ENCODE data around the gene CACNA1D. TPM values are rescaled to one million over a fixed set of nuclear protein-coding genes. Genes with fewer than 3 reads are reported as not detected.

The CACNA1D gene
- total and polyA plus RNA-seq, 2 donors (not counting 1 experiment from before 2014, with no cell fraction given): 0.17 to 0.37 TPM

DNA sequence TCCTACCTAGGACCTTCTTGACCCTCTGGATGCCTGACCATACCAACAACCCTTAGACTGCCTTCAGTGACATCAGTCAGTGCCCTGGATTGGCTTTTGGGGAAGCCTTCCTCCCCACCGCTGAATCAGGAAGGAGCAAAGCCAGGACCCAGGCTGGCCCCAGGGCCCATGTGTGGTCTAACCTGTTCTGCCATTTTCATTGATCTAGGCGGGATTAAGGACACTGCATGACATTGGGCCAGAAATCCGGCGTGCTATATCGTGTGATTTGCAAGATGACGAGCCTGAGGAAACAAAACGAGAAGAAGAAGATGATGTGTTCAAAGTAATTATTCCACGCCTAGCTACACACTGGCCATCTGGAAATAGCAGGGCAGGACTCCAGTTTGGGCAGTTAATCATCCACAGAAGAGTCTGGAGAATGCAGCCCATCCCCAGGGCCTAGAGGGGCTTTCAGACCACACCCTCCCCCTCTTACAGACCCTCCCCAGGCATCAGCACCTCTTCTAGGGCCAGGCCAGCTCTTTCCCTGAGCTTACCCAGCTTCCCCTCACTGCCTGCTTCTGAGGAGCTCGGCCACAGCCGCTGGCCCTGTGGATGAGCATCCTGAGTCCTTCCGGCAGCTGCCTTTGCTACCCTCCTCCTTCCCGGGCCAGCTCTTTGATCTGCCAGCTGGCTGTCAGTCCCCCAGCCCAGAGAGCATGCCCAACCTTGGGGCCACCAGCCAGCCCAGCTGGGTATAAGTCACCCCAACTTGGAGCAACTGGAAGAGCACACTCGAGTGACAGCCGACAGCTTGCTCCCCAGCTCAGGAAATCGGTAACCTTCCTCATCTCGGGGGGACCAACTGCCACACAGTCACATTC is 305.9 kb downstream of the CACNA1D start:
- H3K27me3 ChIP-seq (ENCODE audit: control insufficient read depth, insufficient read depth, low read length): no peaks in the 10 kb centered on the region
- no peak for DNase-seq (ENCODE audit: low read depth in 2 of 2)
- TF ChIP-seq EZH2 (IDR thresholded peaks at IDR 0.05; ENCODE audit: low read length, missing control alignments): no peak
- TF ChIP-seq CTCF (conservative IDR thresholded peaks at IDR 0.05 in 1 of 2, IDR thresholded peaks at IDR 0.05 in 1 of 2; ENCODE audit: low read depth in 1 of 2, low read length in 2 of 2): no peak
- H4K20me1 ChIP-seq (ENCODE audit: control insufficient read depth, extremely low read depth, insufficient read depth, low read length): no peaks in the 10 kb centered on the region
- no peak overlapping the region for H3K4me3 ChIP-seq (replicated peaks in 1 of 4; ENCODE audit: control extremely low read depth in 1 of 4, insufficient read depth in 1 of 4, low read depth in 3 of 4, low read length in 4 of 4)
- H2AFZ ChIP-seq (ENCODE audit: low read length): no peak overlapping the region
- no peak overlapping the region for H3K4me2 ChIP-seq (ENCODE audit: extremely low read depth, insufficient read depth, low read length)
- no peak overlapping the region for H3K9ac ChIP-seq (ENCODE audit: insufficient read depth, low read length)
- no peaks in the 10 kb centered on the region for H3K9me3 ChIP-seq (ENCODE audit: control insufficient read depth, insufficient read depth, low read depth, low read length)
- no peaks in the 10 kb centered on the region for H3K36me3 ChIP-seq (ENCODE audit: control insufficient read depth, insufficient read depth, low read length)
- no peak overlapping the region for H3K27ac ChIP-seq (ENCODE audit: insufficient read depth, low read length)
- no peaks in the 10 kb centered on the region for H3K79me2 ChIP-seq (ENCODE audit: control insufficient read depth, insufficient read depth, low read length)
- peaks cover 8% of the 10 kb centered on the region for H3K4me1 ChIP-seq (ENCODE audit: control insufficient read depth, extremely low read depth, insufficient read depth, low read length)

DNA sequence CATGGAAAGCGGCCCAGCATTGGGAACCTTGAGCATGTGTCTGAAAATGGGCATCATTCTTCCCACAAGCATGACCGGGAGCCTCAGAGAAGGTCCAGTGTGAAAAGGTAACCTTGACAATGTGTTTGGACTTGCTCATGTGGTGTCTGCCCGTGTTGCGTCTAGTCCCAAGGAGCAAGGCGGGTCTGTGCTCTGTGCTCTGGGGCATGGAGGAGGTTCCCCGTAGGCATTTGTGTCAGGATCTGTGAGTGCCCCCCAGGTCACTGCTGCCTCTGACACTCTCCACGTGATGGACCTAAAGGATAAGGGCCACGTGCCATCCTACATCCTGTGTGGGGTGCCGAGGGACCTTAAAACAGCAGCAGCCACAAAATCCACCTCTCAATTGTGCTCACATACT is 306.9 kb downstream of the CACNA1D start:
- H3K27ac ChIP-seq (ENCODE audit: insufficient read depth, low read length): no peak overlapping the region
- peaks cover 15% of the 10 kb centered on the region for H3K4me1 ChIP-seq (ENCODE audit: control insufficient read depth, extremely low read depth, insufficient read depth, low read length)
- TF ChIP-seq CTCF (conservative IDR thresholded peaks at IDR 0.05 in 1 of 2, IDR thresholded peaks at IDR 0.05 in 1 of 2; ENCODE audit: low read depth in 1 of 2, low read length in 2 of 2) (no peak), EZH2 (IDR thresholded peaks at IDR 0.05; ENCODE audit: low read length, missing control alignments) (no peak)
- H3K4me3 ChIP-seq (replicated peaks in 1 of 4; ENCODE audit: control extremely low read depth in 1 of 4, insufficient read depth in 1 of 4, low read depth in 3 of 4, low read length in 4 of 4): no peak overlapping the region
- DNase-seq (ENCODE audit: low read depth in 2 of 2): no peak
- no peaks in the 10 kb centered on the region for H3K27me3 ChIP-seq (ENCODE audit: control insufficient read depth, insufficient read depth, low read length)
- H3K9me3 ChIP-seq (ENCODE audit: control insufficient read depth, insufficient read depth, low read depth, low read length): no peaks in the 10 kb centered on the region
- H3K79me2 ChIP-seq (ENCODE audit: control insufficient read depth, insufficient read depth, low read length): no peaks in the 10 kb centered on the region
- H3K9ac ChIP-seq (ENCODE audit: insufficient read depth, low read length): no peak overlapping the region
- H3K4me2 ChIP-seq (ENCODE audit: extremely low read depth, insufficient read depth, low read length): no peak overlapping the region
- H2AFZ ChIP-seq (ENCODE audit: low read length): no peak overlapping the region
- H3K36me3 ChIP-seq (ENCODE audit: control insufficient read depth, insufficient read depth, low read length): no peaks in the 10 kb centered on the region
- H4K20me1 ChIP-seq (ENCODE audit: control insufficient read depth, extremely low read depth, insufficient read depth, low read length): no peaks in the 10 kb centered on the region

- no peak overlapping the region for H3K9ac ChIP-seq (ENCODE audit: insufficient read depth, low read length)
- H3K79me2 ChIP-seq (ENCODE audit: control insufficient read depth, insufficient read depth, low read length): no peaks in the 10 kb centered on the region
- no peaks in the 10 kb centered on the region for H3K27me3 ChIP-seq (ENCODE audit: control insufficient read depth, insufficient read depth, low read length)
- no peaks in the 10 kb centered on the region for H3K36me3 ChIP-seq (ENCODE audit: control insufficient read depth, insufficient read depth, low read length)
- H3K4me1 ChIP-seq (ENCODE audit: control insufficient read depth, extremely low read depth, insufficient read depth, low read length): peaks cover 16% of the 10 kb centered on the region
- no peak for DNase-seq (ENCODE audit: low read depth in 2 of 2)
- H3K4me2 ChIP-seq (ENCODE audit: extremely low read depth, insufficient read depth, low read length): no peak overlapping the region
- H3K4me3 ChIP-seq (replicated peaks in 1 of 4; ENCODE audit: control extremely low read depth in 1 of 4, insufficient read depth in 1 of 4, low read depth in 3 of 4, low read length in 4 of 4): no peak overlapping the region
- H3K27ac ChIP-seq (ENCODE audit: insufficient read depth, low read length): no peak overlapping the region
- H2AFZ ChIP-seq (ENCODE audit: low read length): no peak overlapping the region
- no peak for TF ChIP-seq EZH2 (IDR thresholded peaks at IDR 0.05; ENCODE audit: low read length, missing control alignments)
- TF ChIP-seq CTCF (conservative IDR thresholded peaks at IDR 0.05 in 1 of 2, IDR thresholded peaks at IDR 0.05 in 1 of 2; ENCODE audit: low read depth in 1 of 2, low read length in 2 of 2): no peak
- H3K9me3 ChIP-seq (ENCODE audit: control insufficient read depth, insufficient read depth, low read depth, low read length): no peaks in the 10 kb centered on the region
- no peaks in the 10 kb centered on the region for H4K20me1 ChIP-seq (ENCODE audit: control insufficient read depth, extremely low read depth, insufficient read depth, low read length)
Measured at GRCh38 chr3:53802256-53802880, 308.0 kb downstream of the CACNA1D start.
